ENCODE results near the gene PROSER2. TPM values are rescaled to one million over a fixed set of nuclear protein-coding genes. Genes with fewer than 3 reads are reported as not detected.

Gene PROSER2
- total RNA-seq, 1 experiment from 2014 or later, result 10.6 TPM

- Mint-ChIP-seq H3K27me3 (ENCODE audit: low read depth) (no peaks in the 10 kb centered on the region), H3K4me3 (no peak overlapping the region), H3K27ac (no peak overlapping the region), H3K36me3 (ENCODE audit: insufficient read depth in 1 of 3, low read depth in 3 of 3) (no peaks in the 10 kb centered on the region), H3K4me1 (peaks cover 0 to 10% of the 10 kb centered on the region in 2 experiments), H3K9me3 (no peaks in the 10 kb centered on the region; a peak in 1 of 5 replicates)
- H3T11ph ChIP-seq (ENCODE audit: low read length), result no peak overlapping the region
- H2BK15ac ChIP-seq (ENCODE audit: low read depth, low read length), result no peak overlapping the region
- no peak overlapping the region for H2BK12ac ChIP-seq (ENCODE audit: insufficient read length, low read depth, low read length)
- no peak overlapping the region for H3K56ac ChIP-seq (ENCODE audit: insufficient read length, low read depth, low read length)
- TF ChIP-seq CTCF (conservative IDR thresholded peaks at IDR 0.05), result no peak
- H4K5ac ChIP-seq (ENCODE audit: insufficient read length, low read depth, low read length), result no peak overlapping the region
- no peak overlapping the region for H2AK5ac ChIP-seq (ENCODE audit: insufficient read length, low read length)
- no peaks in the 10 kb centered on the region for H3K4me1 ChIP-seq (ENCODE audit: insufficient read depth, low read length)
- no peaks in the 10 kb centered on the region for H3K79me2 ChIP-seq (ENCODE audit: insufficient read depth, low read length)
- no peak overlapping the region for H4K8ac ChIP-seq (replicated peaks; ENCODE audit: insufficient read length, low read depth, low read length)
- H4K91ac ChIP-seq (ENCODE audit: insufficient read length, low read depth, low read length), result no peak overlapping the region
- H2AFZ ChIP-seq (ENCODE audit: low read length), result no peak overlapping the region
- H2BK5ac ChIP-seq (ENCODE audit: insufficient read length, low read length), result no peak overlapping the region
- no peak overlapping the region for H3K9ac ChIP-seq (ENCODE audit: extremely low read depth, insufficient read length, low read length)
- H2BK20ac ChIP-seq (ENCODE audit: low read depth, low read length, poor library complexity, severe bottlenecking), result no peak overlapping the region
- H3K23ac ChIP-seq (ENCODE audit: insufficient read length, low read depth, low read length), result no peak overlapping the region
- no CpG with 5 or more reads among the region's 11 CpGs for whole genome bisulfite sequencing (ENCODE audit: extremely low coverage, insufficient read length, low lambda C conversion rate)
- H3K27ac ChIP-seq (ENCODE audit: insufficient read length, low read depth, low read length), result no peak overlapping the region
- H4K20me1 ChIP-seq (ENCODE audit: control insufficient read depth, insufficient read depth, insufficient read length), result no peaks in the 10 kb centered on the region
- no peaks in the 10 kb centered on the region for H3K23me2 ChIP-seq (ENCODE audit: insufficient read length, low read depth, low read length, poor library complexity, severe bottlenecking)
- H3K14ac ChIP-seq (ENCODE audit: insufficient read depth, low read length), result no peak overlapping the region
- H3K9me3 ChIP-seq (ENCODE audit: control insufficient read depth, low read depth, low read length), result no peaks in the 10 kb centered on the region
- H3K4me2 ChIP-seq (ENCODE audit: insufficient read depth, insufficient read length, low read length), result no peak overlapping the region
- no peak overlapping the region for H3K18ac ChIP-seq (ENCODE audit: insufficient read length, low read depth, low read length)
- no peak overlapping the region for H2BK120ac ChIP-seq (ENCODE audit: low read depth, low read length, poor library complexity, severe bottlenecking)
- DNase-seq, result no peak
- H3K27me3 ChIP-seq (ENCODE audit: insufficient read depth, low read length), result no peaks in the 10 kb centered on the region
- no peaks in the 10 kb centered on the region for H3K79me1 ChIP-seq (ENCODE audit: insufficient read depth, low read depth, low read length, poor library complexity, severe bottlenecking)
- no peak overlapping the region for H3K4ac ChIP-seq (ENCODE audit: low read depth, low read length)
Measured at GRCh38 chr10:11895108-11895466, 71.9 kb downstream of the PROSER2 start.
